Memory B cell (primary cell): ENCODE results near the gene KREMEN1.

Experiments used
- ATAC-seq: fragments of 150-1000 bp; cut with Tn5 transposase; 2 replicates; pipeline ENCODE4 v1.10.0; 2021; ENCODE audit warnings: low read depth, mild to moderate bottlenecking, moderate library complexity
- DNase-seq, 2 donors: peaks; one replicate each; pipeline ENCODE4 v3.0.0; 2022; ENCODE audit warnings: low spot score in 2 of 2
- H3K27ac Mint-ChIP-seq: one replicate; pipeline ENCODE4 v1.8.0; 2022; ENCODE audit warnings: mild to moderate bottlenecking, moderate library complexity, mixed read lengths
- H3K27me3 Mint-ChIP-seq: one replicate; pipeline ENCODE4 v1.8.0; 2022; ENCODE audit warnings: mixed read lengths
- H3K36me3 Mint-ChIP-seq: one replicate; pipeline ENCODE4 v1.8.0; 2022; ENCODE audit warnings: mild to moderate bottlenecking, mixed read lengths
- H3K4me1 Mint-ChIP-seq: one replicate; pipeline ENCODE4 v1.8.0; 2022; ENCODE audit warnings: mixed read lengths
- H3K4me3 Mint-ChIP-seq: one replicate; pipeline ENCODE4 v1.8.0; 2022; ENCODE audit warnings: mild to moderate bottlenecking, moderate library complexity, mixed read lengths
- H3K9me3 Mint-ChIP-seq: one replicate; pipeline ENCODE4 v1.8.0; 2022; ENCODE audit warnings: mixed read lengths

KREMEN1 gene

DNA sequence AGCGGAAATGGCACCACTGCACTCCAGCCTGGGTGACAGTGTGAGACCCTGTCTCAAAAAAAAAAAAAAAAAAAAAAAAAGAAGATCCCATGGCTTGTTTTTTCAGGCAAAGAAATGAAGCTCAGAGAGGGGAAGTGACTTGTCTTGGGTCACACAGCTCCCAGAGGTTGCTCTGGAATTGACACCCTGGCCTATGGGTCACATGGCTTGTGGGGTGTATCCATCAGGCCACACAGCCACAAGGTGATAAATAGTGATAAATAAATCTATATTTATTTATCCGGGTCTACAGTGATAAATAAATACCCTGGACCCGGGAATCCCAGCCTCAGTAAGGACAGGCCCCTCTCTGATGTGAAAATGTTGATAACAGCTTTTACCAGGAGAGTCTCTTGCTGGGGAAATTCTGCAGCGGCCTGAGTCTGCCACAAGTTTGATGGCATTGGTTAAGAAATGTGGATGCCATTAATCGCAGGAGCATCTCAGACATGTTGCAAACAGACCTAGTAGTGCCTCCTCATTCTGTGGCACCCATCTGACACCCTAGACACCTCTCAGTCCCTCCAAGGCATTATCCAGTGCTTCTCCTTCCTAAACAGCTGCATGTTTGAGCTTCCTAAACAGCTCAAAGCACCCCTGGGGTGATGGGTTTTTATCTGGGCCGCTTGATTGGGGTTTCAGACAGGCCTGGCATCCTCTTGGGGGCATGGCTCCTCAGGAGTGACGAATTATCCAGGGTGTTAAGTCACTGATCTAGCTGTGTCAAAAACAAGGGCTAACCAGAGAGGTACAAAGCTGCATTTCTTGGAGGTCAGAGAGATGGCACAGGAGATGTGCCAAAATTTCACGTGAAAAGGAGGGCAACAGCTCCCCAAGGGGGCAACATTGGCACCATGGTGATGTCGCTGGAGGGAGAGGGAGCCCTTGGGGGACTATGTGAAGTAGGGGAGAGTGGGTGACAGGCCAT lies 130.9 kb downstream of the KREMEN1 start:
- DNase-seq (no peak), ATAC-seq (no peak)
- Mint-ChIP-seq H3K27me3 (peaks cover 41% of the 10 kb centered on the region), H3K9me3 (no peaks in the 10 kb centered on the region), H3K36me3 (no peaks in the 10 kb centered on the region), H3K4me1 (peaks cover 12% of the 10 kb centered on the region), H3K4me3 (no peak overlapping the region), H3K27ac (no peak overlapping the region)

- no peaks in the 10 kb centered on the region for H3K36me3 Mint-ChIP-seq
- H3K9me3 Mint-ChIP-seq: no peaks in the 10 kb centered on the region
- no peak for DNase-seq
- no peak overlapping the region for H3K4me3 Mint-ChIP-seq
- no peak overlapping the region for H3K27ac Mint-ChIP-seq
- ATAC-seq: no peak
- H3K4me1 Mint-ChIP-seq: peaks cover 16% of the 10 kb centered on the region
- peaks cover 45% of the 10 kb centered on the region for H3K27me3 Mint-ChIP-seq
Observed at GRCh38 chr22:29204455-29205183, 131.8 kb downstream of the KREMEN1 start.

GRCh38 chr22:29205252-29205593 lies 132.4 kb downstream of the KREMEN1 start:
- H3K4me3 Mint-ChIP-seq: peak overlapping the region; percentile 49

GRCh38 chr22:29205594-29206371 lies 132.9 kb downstream of the KREMEN1 start, which contains the start of gene EMID1:
TSS of gene EMID1 (plus strand) at chr22:29205896. CDS start at chr22:29206039, 143 bp downstream.
- Mint-ChIP-seq H3K9me3 (no peaks in the 10 kb centered on the region), H3K4me1 (peaks cover 16% of the 10 kb centered on the region), H3K4me3 (peak within 1 kb of the TSS; percentile 59), H3K27ac (no peak within 1 kb of the TSS), H3K27me3 (peaks cover 39% of the 10 kb centered on the region), H3K36me3 (no peaks in the 10 kb centered on the region)
- no peak for ATAC-seq
- no peak for DNase-seq

More at GRCh38 chr22:29205252-29205593, 132.4 kb downstream of the KREMEN1 start:
- no peaks in the 10 kb centered on the region for H3K36me3 Mint-ChIP-seq
- no peak for DNase-seq
- peaks cover 16% of the 10 kb centered on the region for H3K4me1 Mint-ChIP-seq
- no peak overlapping the region for H3K27ac Mint-ChIP-seq
- no peak for ATAC-seq
- H3K9me3 Mint-ChIP-seq: no peaks in the 10 kb centered on the region
- peaks cover 41% of the 10 kb centered on the region for H3K27me3 Mint-ChIP-seq

DNA sequence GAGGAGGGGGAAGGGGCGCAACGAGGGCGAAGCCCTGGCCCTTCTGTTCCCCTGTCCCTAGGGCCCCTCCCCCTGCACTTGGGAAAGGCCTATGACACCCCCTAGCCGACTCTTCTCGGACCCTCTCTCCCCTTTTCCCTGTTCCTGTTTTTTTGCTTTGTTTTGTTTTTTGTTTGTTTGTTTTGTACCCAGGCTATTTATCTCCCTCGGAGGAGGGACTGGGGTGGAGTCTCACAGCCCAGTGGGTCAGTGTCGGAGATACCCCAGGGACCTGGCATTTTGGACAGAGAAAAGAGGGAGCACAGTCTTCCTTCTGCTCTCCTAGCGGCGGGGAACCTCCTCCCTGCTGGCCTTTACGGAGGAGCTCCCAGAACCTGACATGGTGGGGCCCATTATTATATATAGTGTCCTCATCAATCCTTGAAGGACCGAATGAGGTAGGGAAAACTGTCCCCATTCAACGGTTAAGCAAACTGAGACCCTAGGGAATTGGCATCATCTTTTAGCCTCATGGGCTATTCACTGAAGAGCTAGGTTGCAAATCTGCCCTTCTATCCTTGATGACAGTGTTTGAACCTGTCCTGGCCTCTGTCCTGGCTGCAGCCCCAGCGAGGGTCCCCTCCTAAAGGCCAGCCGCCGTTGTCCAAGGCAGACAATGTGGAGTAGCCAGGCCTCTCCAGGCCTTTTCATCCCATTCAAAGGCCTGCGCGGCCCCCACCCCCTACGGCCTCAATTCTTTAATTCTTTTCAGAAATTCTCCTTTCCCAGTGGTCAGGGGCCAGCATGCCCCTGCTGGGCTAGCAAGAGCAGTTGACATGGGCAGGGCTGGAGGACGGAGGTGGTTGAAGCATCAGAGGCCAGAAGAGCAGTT lies 133.8 kb downstream of the KREMEN1 start:
- Mint-ChIP-seq H3K27me3 (peaks cover 40% of the 10 kb centered on the region), H3K36me3 (no peaks in the 10 kb centered on the region), H3K27ac (no peak overlapping the region), H3K4me1 (peaks cover 16% of the 10 kb centered on the region), H3K4me3 (peak overlapping the region; percentile 59), H3K9me3 (no peaks in the 10 kb centered on the region)
- ATAC-seq: no peak
- DNase-seq: no peak

DNA sequence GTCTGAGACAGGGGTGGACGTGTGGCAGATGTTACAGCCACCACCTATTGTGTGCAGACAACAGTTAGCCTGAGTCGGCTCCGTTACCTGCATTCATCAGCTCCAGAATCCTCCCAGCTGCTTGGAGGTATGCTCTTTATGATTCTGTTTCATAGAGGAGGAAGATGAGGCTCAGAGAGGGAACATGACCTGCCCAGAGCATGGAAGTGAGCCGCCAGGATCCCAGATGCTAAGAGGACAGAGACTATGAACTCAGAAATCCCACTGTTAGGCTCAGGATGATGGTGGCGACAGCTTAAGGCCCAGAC lies 134.4 kb downstream of the KREMEN1 start:
- H3K4me1 Mint-ChIP-seq: peaks cover 14% of the 10 kb centered on the region
- no peaks in the 10 kb centered on the region for H3K9me3 Mint-ChIP-seq
- no peak overlapping the region for H3K4me3 Mint-ChIP-seq
- peaks cover 39% of the 10 kb centered on the region for H3K27me3 Mint-ChIP-seq
- no peaks in the 10 kb centered on the region for H3K36me3 Mint-ChIP-seq
- DNase-seq (no peak), ATAC-seq (no peak)
- H3K27ac Mint-ChIP-seq: no peak overlapping the region

- H3K4me3 Mint-ChIP-seq: no peak overlapping the region
- H3K4me1 Mint-ChIP-seq: peaks cover 9% of the 10 kb centered on the region
- no peaks in the 10 kb centered on the region for H3K36me3 Mint-ChIP-seq
- H3K9me3 Mint-ChIP-seq: no peaks in the 10 kb centered on the region
- ATAC-seq (no peak), DNase-seq (no peak)
- no peak overlapping the region for H3K27ac Mint-ChIP-seq
- H3K27me3 Mint-ChIP-seq: peaks cover 35% of the 10 kb centered on the region
Observed at GRCh38 chr22:29207562-29208501, 135.0 kb downstream of the KREMEN1 start.

- DNase-seq: no peak
- Mint-ChIP-seq H3K9me3 (no peaks in the 10 kb centered on the region), H3K4me3 (no peak overlapping the region), H3K27me3 (peaks cover 34% of the 10 kb centered on the region), H3K36me3 (no peaks in the 10 kb centered on the region), H3K4me1 (peaks cover 9% of the 10 kb centered on the region), H3K27ac (no peak overlapping the region)
- no peak for ATAC-seq
Observed at GRCh38 chr22:29208502-29208862, 135.6 kb downstream of the KREMEN1 start.

GRCh38 chr22:29208879-29209623 lies 136.2 kb downstream of the KREMEN1 start:
- Mint-ChIP-seq H3K27ac (no peak overlapping the region), H3K36me3 (no peaks in the 10 kb centered on the region), H3K27me3 (peaks cover 36% of the 10 kb centered on the region), H3K9me3 (no peaks in the 10 kb centered on the region), H3K4me1 (peaks cover 9% of the 10 kb centered on the region), H3K4me3 (no peak overlapping the region)
- DNase-seq (no peak), ATAC-seq (peak; percentile 86)

GRCh38 chr22:29209624-29209929 lies 136.7 kb downstream of the KREMEN1 start:
- ATAC-seq (no peak), DNase-seq (no peak)
- no peak overlapping the region for H3K4me3 Mint-ChIP-seq
- no peaks in the 10 kb centered on the region for H3K36me3 Mint-ChIP-seq
- H3K9me3 Mint-ChIP-seq: no peaks in the 10 kb centered on the region
- H3K27me3 Mint-ChIP-seq: peaks cover 40% of the 10 kb centered on the region
- no peak overlapping the region for H3K27ac Mint-ChIP-seq
- H3K4me1 Mint-ChIP-seq: peaks cover 9% of the 10 kb centered on the region

DNA sequence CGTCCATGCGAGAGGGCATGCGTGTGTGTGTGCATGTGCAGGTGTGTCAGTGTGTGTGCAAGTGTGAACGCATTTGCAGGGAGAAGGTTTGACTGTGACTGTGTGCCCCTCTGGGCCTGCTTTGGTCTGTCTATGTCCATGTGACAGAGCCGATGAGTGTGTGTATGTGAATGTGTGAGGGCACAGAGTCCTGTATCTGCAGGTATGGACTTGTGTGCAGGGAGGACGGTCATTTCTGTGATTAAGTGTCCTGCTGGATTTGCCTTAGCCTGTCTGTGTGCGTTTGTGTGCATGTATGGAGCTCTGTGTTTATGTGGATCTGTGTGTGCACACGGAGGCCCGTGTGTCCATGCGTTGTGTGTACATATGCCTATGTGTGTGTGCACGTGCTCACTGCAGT lies 138.2 kb downstream of the KREMEN1 start:
- H3K9me3 Mint-ChIP-seq: no peaks in the 10 kb centered on the region
- H3K4me3 Mint-ChIP-seq: no peak overlapping the region
- H3K27me3 Mint-ChIP-seq: peaks cover 37% of the 10 kb centered on the region
- DNase-seq (no peak), ATAC-seq (no peak)
- no peak overlapping the region for H3K27ac Mint-ChIP-seq
- H3K4me1 Mint-ChIP-seq: peaks cover 6% of the 10 kb centered on the region
- H3K36me3 Mint-ChIP-seq: no peaks in the 10 kb centered on the region

DNA sequence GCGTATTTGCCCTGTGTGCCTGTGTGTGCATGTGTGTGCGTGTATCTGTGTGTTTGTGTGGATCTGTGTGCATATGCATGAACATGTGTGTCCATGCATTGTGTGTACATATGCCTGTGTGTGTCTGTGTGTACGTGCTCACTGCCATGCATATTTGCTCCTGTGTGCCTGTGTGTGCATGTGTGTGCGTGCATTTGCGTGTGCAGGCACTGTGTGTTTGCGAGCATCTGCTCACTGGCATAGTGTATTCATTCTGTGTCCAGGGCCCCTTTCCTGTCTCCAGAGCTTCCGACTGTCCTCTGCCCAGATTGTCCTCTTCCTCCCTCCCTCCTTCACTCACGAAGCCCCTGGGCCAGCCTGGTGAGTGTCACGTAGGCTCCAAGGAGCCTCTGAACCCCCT lies 138.6 kb downstream of the KREMEN1 start:
- peaks cover 3% of the 10 kb centered on the region for H3K4me1 Mint-ChIP-seq
- peaks cover 36% of the 10 kb centered on the region for H3K27me3 Mint-ChIP-seq
- no peaks in the 10 kb centered on the region for H3K36me3 Mint-ChIP-seq
- H3K9me3 Mint-ChIP-seq: no peaks in the 10 kb centered on the region
- no peak overlapping the region for H3K27ac Mint-ChIP-seq
- no peak overlapping the region for H3K4me3 Mint-ChIP-seq
- no peak for DNase-seq
- no peak for ATAC-seq
